ENCODE results near the gene EPB41L2. TPM values are rescaled to one million over a fixed set of nuclear protein-coding genes. Genes with fewer than 3 reads are reported as not detected.

EPB41L2 gene
- total RNA-seq, 2 donors from 2014 or later, result 41.9 to 47.2 TPM

- H3K27ac ChIP-seq, result no peak overlapping the region
- no peaks in the 10 kb centered on the region for H3K36me3 ChIP-seq
- TF ChIP-seq CTCF (IDR thresholded peaks at IDR 0.05), result no peak
- no peak for DNase-seq (ENCODE audit: low spot score)
- H3K27me3 ChIP-seq, result no peaks in the 10 kb centered on the region
- H3K9me3 ChIP-seq, result no peaks in the 10 kb centered on the region
- no peak overlapping the region for H3K4me3 ChIP-seq
- H3K4me1 ChIP-seq, result peaks cover 0 to 6% of the 10 kb centered on the region in 2 donors
Measured at GRCh38 chr6:130896249-130896648, 166.8 kb downstream of the EPB41L2 start.

- no peak for TF ChIP-seq CTCF (IDR thresholded peaks at IDR 0.05)
- Histone ChIP-seq H3K27ac (no peak overlapping the region), H3K9me3 (no peaks in the 10 kb centered on the region), H3K4me3 (no peak overlapping the region), H3K36me3 (no peaks in the 10 kb centered on the region), H3K4me1 (no peaks in the 10 kb centered on the region), H3K27me3 (no peaks in the 10 kb centered on the region)
- no peak for DNase-seq (ENCODE audit: low spot score)
Measured at GRCh38 chr6:130895516-130895915, 167.5 kb downstream of the EPB41L2 start.

GRCh38 chr6:130893766-130894165 lies 169.3 kb downstream of the EPB41L2 start:
- TF ChIP-seq CTCF (IDR thresholded peaks at IDR 0.05), result no peak
- DNase-seq (ENCODE audit: low spot score), result no peak
- no peaks in the 10 kb centered on the region for H3K27me3 ChIP-seq
- no peaks in the 10 kb centered on the region for H3K9me3 ChIP-seq
- no peaks in the 10 kb centered on the region for H3K4me1 ChIP-seq
- H3K36me3 ChIP-seq, result peaks cover 8% of the 10 kb centered on the region
- no peak overlapping the region for H3K27ac ChIP-seq
- no peak overlapping the region for H3K4me3 ChIP-seq

GRCh38 chr6:130893277-130893676 lies 169.8 kb downstream of the EPB41L2 start:
- H3K27me3 ChIP-seq, result no peaks in the 10 kb centered on the region
- no peak overlapping the region for H3K4me3 ChIP-seq
- TF ChIP-seq CTCF (IDR thresholded peaks at IDR 0.05), result no peak
- peaks cover 8% of the 10 kb centered on the region for H3K36me3 ChIP-seq
- no peak overlapping the region for H3K27ac ChIP-seq
- H3K4me1 ChIP-seq, result no peaks in the 10 kb centered on the region
- DNase-seq (ENCODE audit: low spot score), result no peak
- no peaks in the 10 kb centered on the region for H3K9me3 ChIP-seq

GRCh38 chr6:130890521-130890971 lies 172.5 kb downstream of the EPB41L2 start:
- Histone ChIP-seq H3K27me3 (no peaks in the 10 kb centered on the region), H3K4me3 (no peak overlapping the region), H3K27ac (no peak overlapping the region), H3K9me3 (no peaks in the 10 kb centered on the region), H3K4me1 (no peaks in the 10 kb centered on the region), H3K36me3 (peaks cover 8% of the 10 kb centered on the region)
- TF ChIP-seq CTCF (IDR thresholded peaks at IDR 0.05), result no peak
- no peak for DNase-seq (ENCODE audit: low spot score)

- Histone ChIP-seq H3K9me3 (no peaks in the 10 kb centered on the region), H3K27ac (no peak overlapping the region), H3K4me3 (no peak overlapping the region), H3K4me1 (no peaks in the 10 kb centered on the region), H3K36me3 (peaks cover 16% of the 10 kb centered on the region), H3K27me3 (no peaks in the 10 kb centered on the region)
- DNase-seq (ENCODE audit: low spot score), result no peak
- no peak for TF ChIP-seq CTCF (IDR thresholded peaks at IDR 0.05)
Measured at GRCh38 chr6:130889423-130889822, 173.6 kb downstream of the EPB41L2 start.

All from right atrium auricular region (tissue), 2 donors.